Peyer's patch (tissue), 4 donors: ENCODE data around the gene UBE2V1.

Source experiments
- CTCF ChIP-seq, 6 experiments: fragments of 450-650 bp in 4 of 6; fragments of 200-600 bp in 2 of 6; sonication (generic) in 1 of 6; IDR thresholded peaks; one replicate each; pipeline ENCODE4 v1.5.1; 2017 to 2019; ENCODE audit warnings: antibody characterized with exemption in 6 of 6, mild to moderate bottlenecking in 3 of 6, moderate library complexity in 1 of 6
- POLR2A ChIP-seq, 2 donors: fragments of 450-650 bp; IDR thresholded peaks; one replicate each; pipeline ENCODE4 v1.5.1; 2017; ENCODE audit warnings: antibody characterized with exemption in 2 of 2, mild to moderate bottlenecking in 2 of 2, moderate library complexity in 2 of 2

DNA sequence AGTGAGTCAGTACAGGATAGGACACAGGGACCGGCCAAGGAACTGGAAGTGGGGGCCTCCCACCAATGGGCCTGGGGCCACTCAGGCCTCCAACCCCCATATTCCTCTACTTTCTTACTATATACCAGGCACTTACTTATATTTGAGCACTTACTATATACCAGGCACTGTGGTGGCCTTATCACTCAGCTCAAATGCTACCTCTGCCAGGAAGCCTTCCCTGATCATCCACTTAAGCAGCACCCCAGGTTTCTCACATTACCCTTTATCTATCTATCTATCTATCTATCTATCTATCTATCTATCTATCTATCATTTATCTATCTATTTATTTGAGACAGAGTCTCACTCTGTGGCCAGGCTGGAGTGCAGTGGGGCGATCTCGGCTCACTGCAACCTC lies 12.3 kb upstream of the UBE2V1 start:
- TF ChIP-seq CTCF (IDR thresholded peaks at IDR 0.05): no peak
- no peak for TF ChIP-seq POLR2A (IDR thresholded peaks at IDR 0.05)
